GM10266 (cell line): ENCODE measurements around the gene CNTN6.

Source experiments
- DNase-seq: peaks from one replicate; pipeline ENCODE4 v3.0.0; 2012; ENCODE audit errors: extremely low spot score
- TF ChIP-seq, protein P1 (sequence below): IDR thresholded peaks from 2 replicates; pipeline ENCODE4 v1.5.1; 2012; ENCODE audit warnings: mild to moderate bottlenecking, low read depth; ENCODE audit not compliant: control insufficient read depth, insufficient read depth; ENCODE audit errors: missing control alignments

CNTN6 gene

DNA sequence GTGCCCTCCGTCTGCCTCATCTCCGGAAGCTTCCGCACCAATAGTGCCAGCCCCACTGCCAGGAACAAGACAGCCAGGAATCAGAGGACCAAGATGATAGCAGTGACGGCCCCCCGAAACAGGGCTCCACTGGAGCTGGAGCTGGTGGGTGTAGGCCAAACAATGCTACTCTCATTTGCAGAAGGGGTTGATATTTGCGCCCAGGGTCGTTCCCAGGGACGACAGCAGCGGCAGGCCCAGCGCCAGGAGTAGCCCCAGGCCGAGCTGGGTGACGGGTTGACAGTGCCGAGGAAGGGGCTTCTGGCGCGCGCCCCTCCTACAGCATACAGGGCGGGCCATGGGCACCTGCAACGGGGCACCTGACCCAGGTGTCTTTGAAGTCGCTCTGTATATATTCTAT lies 301.4 kb downstream of the CNTN6 start:
- DNase-seq = no peak
- TF ChIP-seq, protein P1, sequence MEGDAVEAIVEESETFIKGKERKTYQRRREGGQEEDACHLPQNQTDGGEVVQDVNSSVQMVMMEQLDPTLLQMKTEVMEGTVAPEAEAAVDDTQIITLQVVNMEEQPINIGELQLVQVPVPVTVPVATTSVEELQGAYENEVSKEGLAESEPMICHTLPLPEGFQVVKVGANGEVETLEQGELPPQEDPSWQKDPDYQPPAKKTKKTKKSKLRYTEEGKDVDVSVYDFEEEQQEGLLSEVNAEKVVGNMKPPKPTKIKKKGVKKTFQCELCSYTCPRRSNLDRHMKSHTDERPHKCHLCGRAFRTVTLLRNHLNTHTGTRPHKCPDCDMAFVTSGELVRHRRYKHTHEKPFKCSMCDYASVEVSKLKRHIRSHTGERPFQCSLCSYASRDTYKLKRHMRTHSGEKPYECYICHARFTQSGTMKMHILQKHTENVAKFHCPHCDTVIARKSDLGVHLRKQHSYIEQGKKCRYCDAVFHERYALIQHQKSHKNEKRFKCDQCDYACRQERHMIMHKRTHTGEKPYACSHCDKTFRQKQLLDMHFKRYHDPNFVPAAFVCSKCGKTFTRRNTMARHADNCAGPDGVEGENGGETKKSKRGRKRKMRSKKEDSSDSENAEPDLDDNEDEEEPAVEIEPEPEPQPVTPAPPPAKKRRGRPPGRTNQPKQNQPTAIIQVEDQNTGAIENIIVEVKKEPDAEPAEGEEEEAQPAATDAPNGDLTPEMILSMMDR = no peak

DNA sequence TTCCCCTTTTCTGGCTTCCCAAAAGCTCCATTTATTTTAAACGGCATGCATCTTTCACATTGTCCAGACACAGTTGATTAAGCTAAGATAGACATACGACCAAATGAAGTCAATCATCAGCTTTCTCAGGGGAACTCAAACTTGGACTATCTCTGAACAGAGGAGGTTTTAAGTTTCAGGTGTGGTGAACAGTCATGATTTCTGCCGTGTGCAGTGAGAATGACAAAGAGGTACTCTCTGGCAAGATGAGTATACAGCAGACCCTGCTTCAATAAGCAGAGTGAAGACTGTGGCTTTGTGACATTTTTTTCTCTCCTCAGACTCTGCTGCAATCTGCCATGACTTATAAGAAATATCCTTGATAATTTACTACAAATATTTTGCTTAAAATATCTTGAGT lies 307.7 kb downstream of the CNTN6 start:
- no peak for DNase-seq
- TF ChIP-seq, protein P1 = no peak

DNA sequence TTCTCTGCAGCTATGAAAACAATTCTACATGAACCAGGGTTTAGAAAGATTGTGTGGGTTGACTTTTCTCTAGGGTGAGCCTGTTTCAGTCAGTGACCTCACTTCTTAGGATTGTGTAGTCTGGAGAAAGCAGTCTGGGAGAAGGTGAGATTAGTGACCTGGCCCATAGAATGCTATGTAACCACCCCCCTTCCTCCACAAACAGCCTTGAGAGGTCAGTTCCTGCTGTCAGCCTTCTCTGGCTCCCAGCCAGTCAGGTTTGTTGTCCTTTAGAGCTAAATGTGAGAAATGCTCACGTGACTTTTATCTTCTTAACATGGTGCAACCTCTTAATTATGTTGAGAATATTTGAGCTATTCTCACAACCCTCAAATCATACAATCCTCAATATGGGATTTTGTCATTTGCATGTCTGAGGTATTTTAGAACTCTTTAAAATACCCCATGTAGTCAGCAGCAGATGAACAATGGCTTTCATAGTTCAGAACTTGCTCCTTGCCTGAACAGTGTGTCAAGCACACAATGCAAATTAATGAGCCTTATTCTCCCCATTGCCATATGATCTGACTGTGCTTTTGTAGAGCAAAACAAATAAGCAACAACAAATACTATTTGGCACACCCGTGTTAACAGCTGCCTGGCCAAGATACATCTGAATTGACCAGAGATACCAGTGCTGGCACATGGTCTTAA lies 311.6 kb downstream of the CNTN6 start:
- DNase-seq = no peak
- TF ChIP-seq, protein P1 = no peak

DNA sequence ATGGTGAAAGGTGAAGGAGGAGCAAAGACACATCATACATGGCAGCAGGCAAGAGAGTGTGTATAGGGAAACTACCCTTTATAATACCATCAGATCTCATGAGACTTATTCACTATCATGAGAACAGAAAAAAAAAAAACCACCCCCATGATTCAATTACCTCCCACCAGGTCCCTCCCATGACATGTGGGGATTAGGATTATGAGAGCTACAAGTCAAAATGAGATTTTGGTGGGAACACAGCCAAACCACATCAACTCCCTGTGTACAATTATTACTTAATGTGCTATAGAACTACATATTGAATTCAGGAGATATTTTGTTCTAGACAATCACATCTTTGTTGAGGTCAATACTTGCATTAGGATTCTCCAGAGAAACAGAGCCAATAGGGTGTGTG lies 313.4 kb downstream of the CNTN6 start:
- no peak for DNase-seq
- TF ChIP-seq, protein P1 = no peak

DNA sequence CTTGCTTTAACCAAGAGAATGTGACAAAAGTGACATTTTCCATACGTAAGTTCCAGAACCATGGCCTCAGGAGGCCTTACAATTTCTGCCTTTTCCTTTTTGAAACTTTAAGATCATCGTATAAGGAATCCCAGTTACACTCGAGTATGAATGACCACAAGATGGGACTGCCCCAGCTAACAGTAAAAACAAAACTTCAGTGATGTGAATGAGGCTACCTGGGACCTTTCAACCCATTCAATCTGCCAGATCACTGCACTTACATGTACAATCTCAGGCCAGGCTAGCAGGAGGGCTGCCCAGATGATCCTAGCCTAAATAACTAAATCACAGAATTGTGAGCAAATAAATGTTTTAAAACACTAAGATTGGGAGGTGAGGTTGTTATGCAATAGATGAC lies 328.8 kb downstream of the CNTN6 start:
- TF ChIP-seq, protein P1 = no peak
- no peak for DNase-seq

DNA sequence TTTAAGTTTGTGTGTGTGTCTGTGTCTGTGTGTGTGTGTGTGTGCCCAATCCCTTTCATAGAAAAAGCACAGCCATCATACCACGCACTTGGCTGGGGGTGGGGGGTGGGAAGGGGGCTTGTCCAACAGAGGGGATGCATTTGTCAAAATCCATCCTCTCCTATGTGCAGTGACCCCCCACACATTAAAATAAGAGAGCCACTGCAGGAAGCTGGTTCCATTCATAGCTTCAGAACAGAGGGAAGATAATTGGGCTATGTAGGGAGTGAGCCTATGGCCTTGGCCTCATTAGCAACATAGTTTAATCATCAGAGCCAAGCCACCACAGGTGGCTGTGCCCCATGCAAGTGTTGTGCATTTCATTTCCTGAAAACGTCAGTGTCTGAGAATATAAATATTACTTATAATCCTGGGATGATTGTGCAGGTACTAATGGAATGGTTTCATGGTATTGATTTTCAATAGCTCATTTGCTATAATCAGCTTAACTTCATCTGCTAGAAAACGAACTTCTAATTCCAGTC lies 330.8 kb downstream of the CNTN6 start:
- DNase-seq = no peak
- TF ChIP-seq, protein P1 = no peak

DNA sequence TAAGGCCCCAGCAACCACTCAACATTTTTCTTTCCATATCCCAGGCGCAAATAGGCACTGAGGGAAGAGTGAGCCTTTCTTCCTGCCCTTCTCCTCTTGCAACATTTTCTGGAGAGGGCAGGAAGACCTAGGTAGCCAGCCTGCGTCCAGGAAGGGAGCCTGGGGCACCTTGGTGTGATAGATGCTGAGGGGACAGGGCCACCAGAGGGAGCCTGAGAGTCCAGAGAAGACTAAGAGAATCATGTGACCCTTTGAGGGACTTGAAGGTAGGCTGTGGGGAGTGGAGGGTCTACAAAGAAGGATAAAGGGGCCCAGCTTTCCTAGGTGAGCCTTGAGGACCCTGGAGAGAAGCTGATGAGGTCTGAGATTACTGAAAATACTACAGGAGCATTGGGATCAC lies 346.6 kb downstream of the CNTN6 start:
- no peak for DNase-seq
- TF ChIP-seq, protein P1 = no peak
